ENCODE data around the gene FBXO21.
A peak's percentile ranks its signal among the peaks of the same experiment; 100 is the strongest.

Gene FBXO21

GRCh38 chr12:117214797-117215196, 24.5 kb upstream of the FBXO21 start:
- no peaks in the 10 kb centered on the region for H3K27me3 ChIP-seq (ENCODE audit: insufficient read depth, low read length)
- no peak overlapping the region for H4K91ac ChIP-seq (ENCODE audit: low read depth, low read length)
- no CpG with 5 or more reads among the region's 10 CpGs for WGBS (ENCODE audit: extremely low coverage, insufficient coverage, insufficient read length)
- H2AK5ac ChIP-seq (ENCODE audit: low read length) = no peak overlapping the region
- no peak overlapping the region for H3K23ac ChIP-seq (ENCODE audit: low read length)
- no peak overlapping the region for H3K4me2 ChIP-seq (ENCODE audit: low read length)
- no peaks in the 10 kb centered on the region for H3K4me1 ChIP-seq (ENCODE audit: control insufficient read depth in 1 of 2, insufficient read depth in 2 of 2, low read length in 2 of 2)
- no peak overlapping the region for H2BK5ac ChIP-seq (ENCODE audit: low read depth, low read length, poor library complexity)
- no peak overlapping the region for H2BK120ac ChIP-seq (ENCODE audit: insufficient read depth, low read length, poor library complexity)
- no peak overlapping the region for H4K12ac ChIP-seq (ENCODE audit: low read depth, low read length)
- no peak overlapping the region for H3K4ac ChIP-seq (ENCODE audit: low read depth, low read length)
- H4K8ac ChIP-seq (ENCODE audit: low read depth, low read length) = no peak overlapping the region
- no peak overlapping the region for H3K14ac ChIP-seq (ENCODE audit: low read length)
- no peak overlapping the region for H2AFZ ChIP-seq (ENCODE audit: insufficient read depth, low read length, poor library complexity)
- H3K27ac ChIP-seq (ENCODE audit: low read depth, low read length) = no peak overlapping the region
- H2BK12ac ChIP-seq (ENCODE audit: low read length) = no peak overlapping the region
- H3K9me3 ChIP-seq (ENCODE audit: insufficient read depth, low read depth, low read length) = no peaks in the 10 kb centered on the region
- H3K18ac ChIP-seq (ENCODE audit: low read length) = no peak overlapping the region
- no peak overlapping the region for H3K9ac ChIP-seq (ENCODE audit: low read length)
- no peaks in the 10 kb centered on the region for H3K79me2 ChIP-seq (ENCODE audit: control insufficient read depth, insufficient read depth, low read length, poor library complexity)
- H3K4me3 ChIP-seq (ENCODE audit: low read depth, low read length) = no peak overlapping the region
- H3K79me1 ChIP-seq (ENCODE audit: low read length) = no peaks in the 10 kb centered on the region
- DNase-seq = no peak
- no peaks in the 10 kb centered on the region for H3K36me3 ChIP-seq (ENCODE audit: control insufficient read depth in 1 of 2, insufficient read depth in 2 of 2, low read length in 2 of 2)

GRCh38 chr12:117213295-117213808, 23.1 kb upstream of the FBXO21 start:
- Histone ChIP-seq H3K14ac (ENCODE audit: low read length) (no peak overlapping the region), H4K12ac (ENCODE audit: low read depth, low read length) (no peak overlapping the region), H2AFZ (ENCODE audit: insufficient read depth, low read length, poor library complexity) (no peak overlapping the region), H3K27me3 (ENCODE audit: insufficient read depth, low read length) (no peaks in the 10 kb centered on the region), H3K36me3 (ENCODE audit: control insufficient read depth in 1 of 2, insufficient read depth in 2 of 2, low read length in 2 of 2) (no peaks in the 10 kb centered on the region), H3K4me3 (ENCODE audit: low read depth, low read length) (no peak overlapping the region), H2BK5ac (ENCODE audit: low read depth, low read length, poor library complexity) (no peak overlapping the region), H3K9ac (ENCODE audit: low read length) (no peak overlapping the region), H3K27ac (ENCODE audit: low read depth, low read length) (no peak overlapping the region), H2BK120ac (ENCODE audit: insufficient read depth, low read length, poor library complexity) (no peak overlapping the region), H2BK12ac (ENCODE audit: low read length) (no peak overlapping the region), H4K8ac (ENCODE audit: low read depth, low read length) (no peak overlapping the region), H2AK5ac (ENCODE audit: low read length) (no peak overlapping the region), H3K79me2 (ENCODE audit: control insufficient read depth, insufficient read depth, low read length, poor library complexity) (no peaks in the 10 kb centered on the region), H3K4me2 (ENCODE audit: low read length) (no peak overlapping the region), H3K4ac (ENCODE audit: low read depth, low read length) (no peak overlapping the region), H3K4me1 (ENCODE audit: control insufficient read depth in 1 of 2, insufficient read depth in 2 of 2, low read length in 2 of 2) (no peaks in the 10 kb centered on the region), H3K23ac (ENCODE audit: low read length) (no peak overlapping the region), H3K79me1 (ENCODE audit: low read length) (no peaks in the 10 kb centered on the region), H3K9me3 (ENCODE audit: insufficient read depth, low read depth, low read length) (no peaks in the 10 kb centered on the region), H4K91ac (ENCODE audit: low read depth, low read length) (no peak overlapping the region), H3K18ac (ENCODE audit: low read length) (no peak overlapping the region)
- WGBS (ENCODE audit: extremely low coverage, insufficient coverage, insufficient read length) = no CpG with 5 or more reads among the region's 2 CpGs
- DNase-seq = no peak

GRCh38 chr12:117212563-117213190, 22.4 kb upstream of the FBXO21 start:
- H3K4me3 ChIP-seq (ENCODE audit: low read depth, low read length) = no peak overlapping the region
- no peaks in the 10 kb centered on the region for H3K4me1 ChIP-seq (ENCODE audit: control insufficient read depth in 1 of 2, insufficient read depth in 2 of 2, low read length in 2 of 2)
- no peak overlapping the region for H3K14ac ChIP-seq (ENCODE audit: low read length)
- H4K91ac ChIP-seq (ENCODE audit: low read depth, low read length) = no peak overlapping the region
- no peak overlapping the region for H2BK5ac ChIP-seq (ENCODE audit: low read depth, low read length, poor library complexity)
- no peak overlapping the region for H3K4ac ChIP-seq (ENCODE audit: low read depth, low read length)
- peak; percentile 69 to 88 for DNase-seq
- H3K23ac ChIP-seq (ENCODE audit: low read length) = no peak overlapping the region
- H3K27ac ChIP-seq (ENCODE audit: low read depth, low read length) = no peak overlapping the region
- H2AFZ ChIP-seq (ENCODE audit: insufficient read depth, low read length, poor library complexity) = no peak overlapping the region
- H2BK12ac ChIP-seq (ENCODE audit: low read length) = no peak overlapping the region
- no peaks in the 10 kb centered on the region for H3K9me3 ChIP-seq (ENCODE audit: insufficient read depth, low read depth, low read length)
- H2AK5ac ChIP-seq (ENCODE audit: low read length) = no peak overlapping the region
- no peak overlapping the region for H3K4me2 ChIP-seq (ENCODE audit: low read length)
- no peak overlapping the region for H4K12ac ChIP-seq (ENCODE audit: low read depth, low read length)
- H4K8ac ChIP-seq (ENCODE audit: low read depth, low read length) = no peak overlapping the region
- no peaks in the 10 kb centered on the region for H3K27me3 ChIP-seq (ENCODE audit: insufficient read depth, low read length)
- no peaks in the 10 kb centered on the region for H3K79me2 ChIP-seq (ENCODE audit: control insufficient read depth, insufficient read depth, low read length, poor library complexity)
- no peak overlapping the region for H2BK120ac ChIP-seq (ENCODE audit: insufficient read depth, low read length, poor library complexity)
- WGBS (ENCODE audit: extremely low coverage, insufficient coverage, insufficient read length) = no CpG with 5 or more reads among the region's 7 CpGs
- no peaks in the 10 kb centered on the region for H3K79me1 ChIP-seq (ENCODE audit: low read length)
- no peaks in the 10 kb centered on the region for H3K36me3 ChIP-seq (ENCODE audit: control insufficient read depth in 1 of 2, insufficient read depth in 2 of 2, low read length in 2 of 2)
- H3K9ac ChIP-seq (ENCODE audit: low read length) = no peak overlapping the region
- no peak overlapping the region for H3K18ac ChIP-seq (ENCODE audit: low read length)

- no peaks in the 10 kb centered on the region for H3K79me2 ChIP-seq (ENCODE audit: control insufficient read depth, insufficient read depth, low read length, poor library complexity)
- H2AK5ac ChIP-seq (ENCODE audit: low read length) = no peak overlapping the region
- H3K9ac ChIP-seq (ENCODE audit: low read length) = no peak overlapping the region
- H3K4me1 ChIP-seq (ENCODE audit: control insufficient read depth in 1 of 2, insufficient read depth in 2 of 2, low read length in 2 of 2) = no peaks in the 10 kb centered on the region
- peak; percentile 75 to 85 for DNase-seq
- H3K79me1 ChIP-seq (ENCODE audit: low read length) = no peaks in the 10 kb centered on the region
- no peak overlapping the region for H2AFZ ChIP-seq (ENCODE audit: insufficient read depth, low read length, poor library complexity)
- no peaks in the 10 kb centered on the region for H3K9me3 ChIP-seq (ENCODE audit: insufficient read depth, low read depth, low read length)
- H4K12ac ChIP-seq (ENCODE audit: low read depth, low read length) = no peak overlapping the region
- no peak overlapping the region for H3K27ac ChIP-seq (ENCODE audit: low read depth, low read length)
- no peak overlapping the region for H3K4me2 ChIP-seq (ENCODE audit: low read length)
- H4K8ac ChIP-seq (ENCODE audit: low read depth, low read length) = no peak overlapping the region
- no peak overlapping the region for H3K4me3 ChIP-seq (ENCODE audit: low read depth, low read length)
- no peak overlapping the region for H3K14ac ChIP-seq (ENCODE audit: low read length)
- H3K36me3 ChIP-seq (ENCODE audit: control insufficient read depth in 1 of 2, insufficient read depth in 2 of 2, low read length in 2 of 2) = no peaks in the 10 kb centered on the region
- no peak overlapping the region for H2BK12ac ChIP-seq (ENCODE audit: low read length)
- no peak overlapping the region for H2BK5ac ChIP-seq (ENCODE audit: low read depth, low read length, poor library complexity)
- H3K18ac ChIP-seq (ENCODE audit: low read length) = no peak overlapping the region
- H2BK120ac ChIP-seq (ENCODE audit: insufficient read depth, low read length, poor library complexity) = no peak overlapping the region
- H3K4ac ChIP-seq (ENCODE audit: low read depth, low read length) = no peak overlapping the region
- H3K27me3 ChIP-seq (ENCODE audit: insufficient read depth, low read length) = no peaks in the 10 kb centered on the region
- H3K23ac ChIP-seq (ENCODE audit: low read length) = no peak overlapping the region
- WGBS (ENCODE audit: extremely low coverage, insufficient coverage, insufficient read length) = no CpG with 5 or more reads among the region's 6 CpGs
- no peak overlapping the region for H4K91ac ChIP-seq (ENCODE audit: low read depth, low read length)
Observed at GRCh38 chr12:117210266-117210918, 20.1 kb upstream of the FBXO21 start.

Data from trophoblast cell (in vitro differentiated cells and primary cell).